Right hindlimb (tissue), 1 donor: ENCODE data around the gene SPATA9.

Source experiments
- DNase-seq: peaks from one replicate; pipeline ENCODE4 v3.0.0-alpha.2; 2018

Gene SPATA9

DNA sequence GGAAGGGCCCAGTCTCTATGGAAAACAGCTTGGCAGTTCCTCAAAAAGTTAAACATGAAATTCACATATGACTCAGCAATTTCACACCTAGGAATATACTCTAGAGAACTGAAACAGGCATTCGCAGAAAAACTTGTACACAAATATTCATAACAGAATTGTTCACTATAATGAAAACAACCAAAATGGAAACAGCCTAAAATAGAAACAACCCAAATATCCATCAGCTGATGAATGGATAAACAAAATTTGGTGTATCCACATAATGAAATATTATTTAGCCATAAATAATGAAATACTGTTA, 67.7 kb downstream of the SPATA9 start:
- no peak for DNase-seq

GRCh38 chr5:95613514-95613913, 69.3 kb downstream of the SPATA9 start:
- DNase-seq, result no peak

GRCh38 chr5:95611396-95611795, 71.4 kb downstream of the SPATA9 start:
- DNase-seq, result no peak

- DNase-seq, result no peak
Observed at GRCh38 chr5:95610546-95610945, 72.2 kb downstream of the SPATA9 start.

DNA sequence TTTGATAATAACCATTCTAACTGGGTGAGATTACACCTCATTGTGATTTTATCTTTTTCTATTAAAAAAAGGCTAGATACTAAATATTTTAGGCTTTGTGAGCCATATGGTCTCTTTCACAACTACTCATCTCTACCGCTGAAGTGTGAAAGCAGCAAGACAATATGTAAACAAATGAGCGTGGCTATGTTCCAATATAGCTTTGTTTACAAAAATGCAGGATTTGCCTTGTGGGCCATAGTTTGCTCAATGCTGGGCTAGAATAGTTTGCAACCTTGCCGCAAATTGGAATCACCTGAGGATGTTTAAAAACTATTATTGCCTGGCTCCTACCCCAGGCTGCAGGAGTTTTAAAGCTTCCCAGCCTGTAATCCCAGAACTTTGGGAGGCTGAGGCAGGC, 73.1 kb downstream of the SPATA9 start:
- no peak for DNase-seq
